Neuronal stem cell (in vitro differentiated cells): Measurements from ENCODE around the gene SNRNP27.

Source experiments
- DNase-seq: peaks from one replicate; pipeline ENCODE4 v3.0.0-alpha.2; 2013; ENCODE audit warnings: low spot score
- H2AFZ ChIP-seq: one replicate; pipeline ENCODE4 v1.6.1; 2013; ENCODE audit warnings: mild to moderate bottlenecking, low read length, inconsistent platforms
- H2AK5ac ChIP-seq: 2 replicates; pipeline ENCODE4 v1.6.1; 2013; ENCODE audit warnings: low read depth, mild to moderate bottlenecking, inconsistent platforms, low read length, moderate library complexity, mixed read lengths
- H2BK120ac ChIP-seq: 2 replicates; pipeline ENCODE4 v1.6.1; 2013; ENCODE audit warnings: low read depth, mild to moderate bottlenecking, inconsistent platforms, low read length, moderate library complexity, mixed read lengths
- H2BK12ac ChIP-seq: one replicate; pipeline ENCODE4 v1.6.1; 2013; ENCODE audit warnings: low read length, inconsistent platforms
- H2BK15ac ChIP-seq: 2 replicates; pipeline ENCODE4 v1.6.1; 2013; ENCODE audit warnings: mild to moderate bottlenecking, low read length, inconsistent platforms, mixed read lengths
- H2BK5ac ChIP-seq: one replicate; pipeline ENCODE4 v1.6.1; 2013; ENCODE audit warnings: inconsistent platforms, mild to moderate bottlenecking, low read length, moderate library complexity
- H3K14ac ChIP-seq: one replicate; pipeline ENCODE4 v1.6.1; 2013; ENCODE audit warnings: low read length, inconsistent platforms
- H3K18ac ChIP-seq: 2 replicates; pipeline ENCODE4 v1.6.1; 2013; ENCODE audit warnings: low read length, inconsistent platforms
- H3K23ac ChIP-seq: 2 replicates; pipeline ENCODE4 v1.6.1; 2013; ENCODE audit warnings: low read depth, mild to moderate bottlenecking, mixed read lengths, low read length, inconsistent platforms; ENCODE audit not compliant: poor library complexity
- H3K27ac ChIP-seq: replicated peaks from 3 replicates; pipeline ENCODE4 v1.5.1; 2013; ENCODE audit warnings: low read length, inconsistent platforms
- H3K27me3 ChIP-seq, 3 experiments: 2 replicates each; pipeline ENCODE4 v1.6.1; 2013; ENCODE audit warnings: low read length in 3 of 3, mild to moderate bottlenecking in 2 of 3, inconsistent platforms in 1 of 3, low read depth in 1 of 3, mixed read lengths in 1 of 3, moderate library complexity in 1 of 3; ENCODE audit not compliant: control insufficient read depth in 3 of 3, insufficient read depth in 3 of 3
- H3K36me3 ChIP-seq, 2 donors: replicated peaks in 1 of 2; 2 replicates each; pipeline ENCODE4 v1.6.1; 2013; ENCODE audit warnings: low read length in 2 of 2; ENCODE audit not compliant: control insufficient read depth in 2 of 2, insufficient read depth in 2 of 2
- H3K4ac ChIP-seq: 2 replicates; pipeline ENCODE4 v1.6.1; 2013; ENCODE audit warnings: inconsistent platforms, mild to moderate bottlenecking, low read length, moderate library complexity
- H3K4me1 ChIP-seq, 2 donors: 1 replicate in 1 of 2; 2 replicates in 1 of 2; pipeline ENCODE4 v1.6.1; 2013; ENCODE audit warnings: low read length in 2 of 2, low read depth in 1 of 2; ENCODE audit not compliant: control insufficient read depth in 2 of 2, insufficient read depth in 1 of 2
- H3K4me2 ChIP-seq: one replicate; pipeline ENCODE4 v1.6.1; 2013; ENCODE audit warnings: mild to moderate bottlenecking, low read length, inconsistent platforms; ENCODE audit not compliant: insufficient read depth, poor library complexity, severe bottlenecking
- H3K4me3 ChIP-seq, 2 donors: 2 replicates each; pipeline ENCODE4 v1.5.1; 2013; ENCODE audit warnings: low read length in 2 of 2, mild to moderate bottlenecking in 2 of 2, inconsistent platforms in 1 of 2, moderate library complexity in 1 of 2
- H3K79me1 ChIP-seq: one replicate; pipeline ENCODE4 v1.6.1; 2013; ENCODE audit warnings: low read depth, mild to moderate bottlenecking, inconsistent platforms, low read length, moderate library complexity
- H3K9ac ChIP-seq: one replicate; pipeline ENCODE4 v1.6.1; 2013; ENCODE audit warnings: mild to moderate bottlenecking, low read depth, low read length, inconsistent platforms; ENCODE audit not compliant: poor library complexity
- H3K9me3 ChIP-seq, 2 donors: replicated peaks in 1 of 2; 2 replicates each; pipeline versions ENCODE3 to v1.6.1; 2013; ENCODE audit warnings: low read length in 2 of 2, mild to moderate bottlenecking in 2 of 2, inconsistent platforms in 1 of 2, low read depth in 1 of 2, mixed read lengths in 1 of 2, moderate library complexity in 1 of 2; ENCODE audit not compliant: control insufficient read depth in 2 of 2, insufficient read depth in 1 of 2
- H4K8ac ChIP-seq: one replicate; pipeline ENCODE4 v1.6.1; 2013; ENCODE audit warnings: low read depth, mild to moderate bottlenecking, inconsistent platforms, low read length, moderate library complexity
- H4K91ac ChIP-seq: one replicate; pipeline ENCODE4 v1.6.1; 2013; ENCODE audit warnings: low read length, low read depth, mild to moderate bottlenecking, inconsistent platforms; ENCODE audit not compliant: poor library complexity
- WGBS, 2 donors: extraction: QIAGEN DNeasy Blood & Tissue Kit; methylation state at CpG; one replicate each; pipeline ENCODE4 v1.1.7; 2013; ENCODE audit warnings: missing lambda C conversion rate in 2 of 2, mixed read lengths in 1 of 2; ENCODE audit not compliant: insufficient read length in 2 of 2, insufficient replicate concordance in 1 of 2; ENCODE audit errors: extremely low coverage in 2 of 2; 5-methylcytosine and 5-hydroxymethylcytosine counted together

Gene SNRNP27

DNA sequence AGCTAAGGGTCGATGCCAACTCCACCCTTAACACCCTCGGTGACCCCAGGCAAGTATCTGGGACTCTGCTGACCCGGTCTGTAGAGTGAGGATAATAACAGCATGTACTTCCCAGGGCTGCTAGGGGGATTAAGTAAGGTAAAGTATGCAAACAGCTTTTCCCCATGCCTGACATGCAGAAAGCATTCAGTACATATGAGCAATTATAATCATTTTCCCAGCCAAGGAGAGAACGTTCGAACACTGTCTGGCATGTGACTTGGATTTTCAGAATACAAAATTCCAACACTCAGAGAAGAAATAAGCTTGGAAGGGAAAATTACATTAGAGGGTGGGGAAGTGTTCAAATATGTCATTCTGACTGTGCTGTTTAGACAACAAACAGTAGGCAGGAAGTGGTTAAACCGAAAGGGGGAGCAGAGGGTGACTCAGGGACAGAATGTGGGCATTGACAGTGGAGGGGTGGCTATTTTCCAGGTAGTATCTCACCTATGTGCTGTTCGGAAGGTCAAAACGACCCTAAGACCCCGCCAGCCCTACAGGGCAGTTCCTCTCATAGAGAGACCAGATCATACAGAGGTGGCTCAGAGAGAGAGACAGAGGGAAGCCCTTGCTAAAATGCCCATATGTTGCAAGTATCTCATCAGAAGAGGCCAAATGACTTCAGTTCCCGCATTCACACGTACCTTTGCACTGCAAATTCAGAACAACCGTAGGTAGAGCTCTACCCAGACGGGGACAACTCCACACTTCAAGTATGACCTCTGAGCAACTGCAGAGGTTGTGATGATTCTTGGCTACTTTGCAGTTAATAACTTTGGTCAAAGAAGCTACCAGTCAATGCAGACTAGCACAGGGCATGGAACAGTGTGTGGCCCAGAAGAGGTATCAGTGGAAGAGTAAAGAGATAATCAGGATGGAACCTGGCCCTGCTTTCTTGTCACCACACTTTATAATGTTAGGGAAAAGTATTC, 52.9 kb downstream of the SNRNP27 start:
- H3K4me1 ChIP-seq, result peaks cover 0 to 11% of the 10 kb centered on the region in 2 donors
- no peak overlapping the region for H3K27ac ChIP-seq
- no peak overlapping the region for H3K23ac ChIP-seq
- no peak overlapping the region for H2BK15ac ChIP-seq
- no peak overlapping the region for H3K4me2 ChIP-seq
- H3K4me3 ChIP-seq, result no peak overlapping the region
- no peak overlapping the region for H3K14ac ChIP-seq
- no CpG with 5 or more reads among the region's 13 CpGs for WGBS, 2 donors
- H3K36me3 ChIP-seq, result peaks cover 0 to 3% of the 10 kb centered on the region in 2 donors
- H4K8ac ChIP-seq, result no peak overlapping the region
- H3K9me3 ChIP-seq, result peaks cover 0 to 1% of the 10 kb centered on the region in 2 donors
- H3K4ac ChIP-seq, result no peak overlapping the region
- no peak overlapping the region for H2BK5ac ChIP-seq
- no peak overlapping the region for H3K18ac ChIP-seq
- no peak for DNase-seq
- no peak overlapping the region for H2BK12ac ChIP-seq
- no peak overlapping the region for H3K9ac ChIP-seq
- H2BK120ac ChIP-seq, result no peak overlapping the region
- H2AK5ac ChIP-seq, result no peak overlapping the region
- no peaks in the 10 kb centered on the region for H3K27me3 ChIP-seq
- H3K79me1 ChIP-seq, result no peaks in the 10 kb centered on the region
- H4K91ac ChIP-seq, result no peak overlapping the region
- no peak overlapping the region for H2AFZ ChIP-seq

DNA sequence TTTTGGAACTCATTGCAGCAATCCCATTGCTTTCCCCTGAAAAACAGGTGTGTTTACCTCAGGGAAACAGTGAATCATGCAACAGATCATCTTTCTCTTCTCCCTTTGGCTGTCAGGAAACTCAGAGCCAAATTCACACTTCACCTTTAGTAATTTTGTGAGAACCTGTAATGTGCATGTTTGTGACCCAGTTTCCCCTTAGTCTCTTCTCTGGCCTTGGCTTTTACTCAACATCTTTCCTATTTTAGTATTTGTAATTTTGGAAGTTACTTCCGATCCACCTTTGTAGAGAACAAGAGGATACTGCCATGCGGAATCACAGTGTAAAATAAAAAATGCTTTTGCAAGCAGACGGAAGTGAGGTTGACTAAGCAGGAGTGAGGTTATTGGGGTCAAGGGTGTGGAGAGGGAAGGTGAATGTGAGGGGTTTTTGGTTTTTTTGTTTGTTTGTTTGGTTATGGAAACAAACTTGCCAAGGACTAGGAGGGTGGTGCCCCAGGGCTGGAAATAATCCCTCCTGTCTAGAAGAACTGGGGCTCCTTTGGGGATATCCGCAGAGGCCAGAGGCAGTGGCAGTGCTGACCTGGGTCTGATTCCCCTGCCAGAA, 53.7 kb downstream of the SNRNP27 start:
- Histone ChIP-seq H2AK5ac (no peak overlapping the region), H3K14ac (no peak overlapping the region), H2AFZ (no peak overlapping the region), H2BK120ac (no peak overlapping the region), H3K23ac (no peak overlapping the region), H3K4me2 (no peak overlapping the region), H3K9ac (no peak overlapping the region), H3K36me3 (peaks cover 0 to 3% of the 10 kb centered on the region in 2 donors), H4K8ac (no peak overlapping the region), H4K91ac (no peak overlapping the region), H3K79me1 (no peaks in the 10 kb centered on the region), H3K27ac (no peak overlapping the region), H3K4ac (no peak overlapping the region), H3K4me3 (no peak overlapping the region), H2BK5ac (no peak overlapping the region), H2BK15ac (no peak overlapping the region), H3K4me1 (peaks cover 0 to 11% of the 10 kb centered on the region in 2 donors), H3K9me3 (peaks cover 0 to 1% of the 10 kb centered on the region in 2 donors), H2BK12ac (no peak overlapping the region), H3K27me3 (no peaks in the 10 kb centered on the region), H3K18ac (no peak overlapping the region)
- no CpG with 5 or more reads among the region's 4 CpGs for WGBS, 2 donors
- no peak for DNase-seq

GRCh38 chr2:69948032-69948962, 54.5 kb downstream of the SNRNP27 start:
- no peak overlapping the region for H2BK12ac ChIP-seq
- H4K8ac ChIP-seq, result no peak overlapping the region
- peak overlapping the region; percentile 76 for H3K18ac ChIP-seq
- no peak overlapping the region for H3K14ac ChIP-seq
- no peaks in the 10 kb centered on the region for H3K79me1 ChIP-seq
- no peak overlapping the region for H4K91ac ChIP-seq
- H2BK5ac ChIP-seq, result no peak overlapping the region
- H2AFZ ChIP-seq, result peak overlapping the region; percentile 23
- no peak overlapping the region for H3K4ac ChIP-seq
- no CpG with 5 or more reads among the region's 35 CpGs for WGBS, 2 donors
- H3K9ac ChIP-seq, result no peak overlapping the region
- H3K9me3 ChIP-seq, result peaks cover 0 to under 1% of the 10 kb centered on the region in 2 donors
- no peak overlapping the region for H2BK120ac ChIP-seq
- H2BK15ac ChIP-seq, result no peak overlapping the region
- H3K4me2 ChIP-seq, result no peak overlapping the region
- H3K36me3 ChIP-seq, result no peaks in the 10 kb centered on the region
- peak overlapping the region; percentile 18 for H2AK5ac ChIP-seq
- no peak overlapping the region for H3K27ac ChIP-seq
- peaks cover 0 to 9% of the 10 kb centered on the region in 2 donors for H3K4me1 ChIP-seq
- H3K4me3 ChIP-seq, result no peak overlapping the region
- H3K23ac ChIP-seq, result peak overlapping the region; percentile 10
- no peak for DNase-seq
- H3K27me3 ChIP-seq, result no peaks in the 10 kb centered on the region
